Testis (tissue), 3 donors: Measurements from ENCODE around the gene SPTLC3. TPM values are rescaled to one million over a fixed set of nuclear protein-coding genes. Genes with fewer than 3 reads are reported as not detected.

Source experiments
- DNase-seq: peaks from one replicate; pipeline ENCODE4 v3.0.0-alpha.2; 2019
- H3K27ac ChIP-seq, 2 donors: fragments of 200-600 bp; sonication (generic); one replicate each; pipeline ENCODE4 v1.5.1; 2019
- H3K27me3 ChIP-seq: fragments of 200-600 bp; sonication (generic); one replicate; pipeline ENCODE4 v1.5.1; 2019
- H3K36me3 ChIP-seq: fragments of 200-600 bp; sonication (generic); one replicate; pipeline ENCODE4 v1.5.1; 2017; ENCODE audit warnings: low read depth; ENCODE audit errors: missing control alignments
- H3K4me1 ChIP-seq: fragments of 200-600 bp; sonication (generic); one replicate; pipeline ENCODE4 v1.5.1; 2019
- H3K4me3 ChIP-seq, 2 donors: fragments of 200-600 bp; sonication (generic); one replicate each; pipeline ENCODE4 v1.5.1; 2017 to 2019
- H3K9me3 ChIP-seq: fragments of 200-600 bp; sonication (generic); one replicate; pipeline ENCODE4 v1.5.1; 2017
- CTCF ChIP-seq, 3 experiments: fragments of 450-650 bp in 2 of 3; fragments of 200-600 bp in 1 of 3; sonication (generic) in 1 of 3; IDR thresholded peaks; one replicate each; pipeline ENCODE4 v1.5.1; 2016 to 2019; ENCODE audit warnings: antibody characterized with exemption in 3 of 3, mild to moderate bottlenecking in 2 of 3, moderate library complexity in 1 of 3
- POLR2A ChIP-seq: fragments of 450-650 bp; IDR thresholded peaks from one replicate; pipeline ENCODE4 v1.6.1; 2017; ENCODE audit warnings: antibody characterized with exemption, mild to moderate bottlenecking, moderate library complexity
- WGBS, 2 donors: methylation state at CpG; one replicate each; pipeline ENCODE4 v1.1.5; 2018; 5-methylcytosine and 5-hydroxymethylcytosine counted together
- intact Hi-C: fragments of 100-400 bp; cut with DNase I; formaldehyde crosslinking; loops from one replicate; pipeline ENCODE4 v1.15.1; 2023; ENCODE audit warnings: low total_unique reads
- polyA plus RNA-seq: library from polyadenylated mRNA; stranded (reverse); fragments of 350-450 nt; fragmentation: Illumina TruSeq; extraction: RNeasy Lipid Tissue Mini Kit (QIAGEN cat#74804); gene quantifications from one replicate; pipeline ENCODE4 v1.2.3, GENCODE V29; 2014; ENCODE audit warnings: low read depth, low replicate concordance; ENCODE audit not compliant: insufficient read depth
- total RNA-seq, 2 donors: library from RNA; depleted of rRNA; stranded (reverse); fragments of >200 nt; gene quantifications; one replicate each; pipeline ENCODE4 v1.2.3, GENCODE V29; 2016

SPTLC3 gene
- total and polyA plus RNA-seq, 3 donors from 2014 or later = 9.8 to 22.6 (median 11.3) TPM

DNA sequence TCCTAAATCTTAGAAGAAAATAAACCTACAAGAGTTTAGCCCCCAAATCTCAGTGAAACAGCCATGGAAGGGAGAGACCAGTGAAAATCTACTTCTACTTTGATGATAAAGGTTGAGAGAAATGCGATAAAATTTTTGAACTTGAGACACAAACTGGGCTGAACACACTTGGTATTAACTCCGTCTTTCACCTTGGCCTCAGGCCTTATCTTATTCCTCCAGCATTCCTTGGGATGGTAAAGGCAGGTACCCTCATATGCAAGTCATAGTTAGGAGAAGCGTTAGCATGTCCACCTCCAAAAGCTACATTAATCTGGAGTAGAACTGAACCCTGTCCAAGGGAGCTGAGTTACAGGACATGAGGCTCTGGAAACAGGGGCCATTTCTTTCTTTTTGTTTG lies 1.2 kb upstream of the SPTLC3 start:
- intact Hi-C loops = no loop called here
- Histone ChIP-seq H3K27ac (no peak overlapping the region), H3K36me3 (no peaks in the 10 kb centered on the region), H3K4me3 (no peak overlapping the region), H3K9me3 (no peaks in the 10 kb centered on the region), H3K27me3 (no peaks in the 10 kb centered on the region), H3K4me1 (peaks cover 6% of the 10 kb centered on the region)
- no peak for TF ChIP-seq CTCF (IDR thresholded peaks at IDR 0.05)
- no peak for TF ChIP-seq POLR2A
- 50 to 77% methylated on average over 3 of the region's 3 CpGs for WGBS, 2 donors
- no peak for DNase-seq

GRCh38 chr20:13009682-13010406 lies 1.1 kb downstream of the SPTLC3 start:
- TF ChIP-seq POLR2A (no peak), CTCF (IDR thresholded peaks at IDR 0.05) (no peak)
- intact Hi-C loops = no loop called here
- 23 to 24% methylated on average over 6 of the region's 6 CpGs for WGBS, 2 donors
- H3K9me3 ChIP-seq = no peaks in the 10 kb centered on the region
- peak overlapping the region; percentile 50 to 51 for H3K4me3 ChIP-seq
- peak; percentile 46 for DNase-seq
- no peaks in the 10 kb centered on the region for H3K36me3 ChIP-seq
- no peaks in the 10 kb centered on the region for H3K27me3 ChIP-seq
- peak overlapping the region; percentile 0 to 76 for H3K27ac ChIP-seq
- peaks cover 6% of the 10 kb centered on the region for H3K4me1 ChIP-seq

- Histone ChIP-seq H3K27ac (no peak overlapping the region), H3K27me3 (no peaks in the 10 kb centered on the region), H3K36me3 (no peaks in the 10 kb centered on the region), H3K4me1 (peaks cover 6% of the 10 kb centered on the region), H3K9me3 (no peaks in the 10 kb centered on the region), H3K4me3 (no peak overlapping the region)
- 63 to 79% methylated on average over 1 of the region's 1 CpG for WGBS, 2 donors
- DNase-seq = no peak
- TF ChIP-seq POLR2A (no peak), CTCF (IDR thresholded peaks at IDR 0.05) (no peak)
- intact Hi-C loops = no loop called here
Measured at GRCh38 chr20:13012886-13013285, 4.1 kb downstream of the SPTLC3 start.

DNA sequence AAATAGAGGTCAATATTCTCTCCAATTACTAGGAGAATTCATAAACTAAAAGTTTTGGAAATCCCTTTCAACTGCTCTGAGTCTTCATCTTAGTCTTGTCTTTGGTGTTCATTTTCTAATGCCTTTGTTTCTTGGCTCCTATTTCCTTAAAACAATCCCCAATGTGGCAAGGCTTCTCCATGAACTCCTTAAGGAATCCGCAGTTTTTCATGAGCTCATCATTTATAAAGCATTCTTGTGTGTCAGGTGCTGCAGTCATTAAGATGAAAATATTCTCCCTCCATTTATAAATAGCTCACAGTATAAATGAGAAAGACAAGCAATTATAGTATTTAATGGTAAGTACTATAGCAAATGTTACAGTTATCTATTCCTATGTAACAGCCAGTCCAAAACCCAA lies 4.6 kb downstream of the SPTLC3 start:
- Histone ChIP-seq H3K4me3 (no peak overlapping the region), H3K27me3 (no peaks in the 10 kb centered on the region), H3K9me3 (no peaks in the 10 kb centered on the region), H3K27ac (no peak overlapping the region), H3K4me1 (peaks cover 6% of the 10 kb centered on the region), H3K36me3 (no peaks in the 10 kb centered on the region)
- no peak for DNase-seq
- intact Hi-C loops = no loop called here
- no peak for TF ChIP-seq CTCF (IDR thresholded peaks at IDR 0.05)
- no peak for TF ChIP-seq POLR2A
- WGBS, 2 donors = 67 to 75% methylated on average over 1 of the region's 1 CpG

DNA sequence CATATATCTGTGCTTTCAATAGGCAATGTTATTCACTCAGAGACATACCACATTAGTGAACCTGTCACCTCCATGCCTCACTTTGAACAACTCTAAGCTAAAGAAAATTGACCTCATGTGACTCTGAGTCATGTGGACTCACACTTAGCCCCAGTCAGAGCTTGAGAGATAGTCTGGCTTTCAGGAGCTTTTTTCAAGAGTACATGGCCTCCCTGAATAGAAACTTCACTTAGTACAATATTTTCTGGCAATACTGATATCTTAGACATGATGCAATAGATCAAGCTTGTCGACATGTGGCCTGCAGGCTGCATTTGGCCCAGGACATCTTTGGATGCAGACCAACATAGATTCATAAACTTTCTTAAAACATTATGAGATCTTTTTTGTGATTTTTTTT lies 8.5 kb downstream of the SPTLC3 start:
- 50 to 75% methylated on average over 1 of the region's 1 CpG for WGBS, 2 donors
- Histone ChIP-seq H3K4me1 (no peaks in the 10 kb centered on the region), H3K27me3 (no peaks in the 10 kb centered on the region), H3K4me3 (no peak overlapping the region), H3K27ac (no peak overlapping the region), H3K36me3 (no peaks in the 10 kb centered on the region), H3K9me3 (no peaks in the 10 kb centered on the region)
- intact Hi-C loops = no loop called here
- TF ChIP-seq CTCF (IDR thresholded peaks at IDR 0.05) = no peak
- TF ChIP-seq POLR2A = no peak
- DNase-seq = no peak
